HEK293 (cell line): ENCODE results near the gene FOXC1.

ENCODE experiments used
- IKZF3 ChIP-seq: fragments of 450-650 bp; IDR thresholded peaks from 2 replicates; pipeline ENCODE4 v1.5.0; 2018; ENCODE audit warnings: missing biosample characterization, mild to moderate bottlenecking, missing genetic modification characterization, moderate library complexity
- ZBTB1 ChIP-seq: fragments of 450-650 bp; formaldehyde crosslinking; IDR thresholded peaks from 2 replicates; pipeline ENCODE4 v1.5.1; 2016; ENCODE audit warnings: missing biosample characterization, missing genetic modification characterization
- ZNF133 ChIP-seq: fragments of 450-650 bp; formaldehyde crosslinking; IDR thresholded peaks from 2 replicates; pipeline ENCODE4 v1.5.1; 2016; ENCODE audit warnings: missing biosample characterization, missing genetic modification characterization
- ZNF202 ChIP-seq: fragments of 450-650 bp; formaldehyde crosslinking; IDR thresholded peaks from 2 replicates; pipeline ENCODE4 v1.5.1; 2016; ENCODE audit warnings: missing biosample characterization, missing genetic modification characterization, borderline replicate concordance
- ZNF416 ChIP-seq: fragments of 450-650 bp; formaldehyde crosslinking; IDR thresholded peaks from 2 replicates; pipeline ENCODE4 v1.5.1; 2016; ENCODE audit warnings: missing biosample characterization, missing genetic modification characterization
- ZNF555 ChIP-seq: fragments of 450-650 bp; formaldehyde crosslinking; conservative IDR thresholded peaks from 2 replicates; pipeline ENCODE4 v1.5.1; 2017; ENCODE audit warnings: missing biosample characterization, mild to moderate bottlenecking, missing genetic modification characterization, inconsistent platforms
- TF ChIP-seq, protein P1 (sequence below): fragments of 450-650 bp; formaldehyde crosslinking; IDR thresholded peaks from 2 replicates; pipeline ENCODE4 v1.5.1; 2016; ENCODE audit warnings: missing biosample characterization, missing genetic modification characterization
- TF ChIP-seq, protein P2 (sequence below): fragments of 450-650 bp; formaldehyde crosslinking; IDR thresholded peaks from 2 replicates; pipeline ENCODE4 v1.5.1; 2016; ENCODE audit warnings: missing biosample characterization, missing genetic modification characterization
- TF ChIP-seq, protein P3 (sequence below): fragments of 450-650 bp; formaldehyde crosslinking; IDR thresholded peaks from 2 replicates; pipeline ENCODE4 v1.5.1; 2017; ENCODE audit warnings: missing biosample characterization, missing genetic modification characterization
- TF ChIP-seq, protein P4 (sequence below): fragments of 450-650 bp; formaldehyde crosslinking; IDR thresholded peaks from 2 replicates; pipeline ENCODE4 v1.5.1; 2016; ENCODE audit warnings: missing biosample characterization, missing genetic modification characterization

DNA sequence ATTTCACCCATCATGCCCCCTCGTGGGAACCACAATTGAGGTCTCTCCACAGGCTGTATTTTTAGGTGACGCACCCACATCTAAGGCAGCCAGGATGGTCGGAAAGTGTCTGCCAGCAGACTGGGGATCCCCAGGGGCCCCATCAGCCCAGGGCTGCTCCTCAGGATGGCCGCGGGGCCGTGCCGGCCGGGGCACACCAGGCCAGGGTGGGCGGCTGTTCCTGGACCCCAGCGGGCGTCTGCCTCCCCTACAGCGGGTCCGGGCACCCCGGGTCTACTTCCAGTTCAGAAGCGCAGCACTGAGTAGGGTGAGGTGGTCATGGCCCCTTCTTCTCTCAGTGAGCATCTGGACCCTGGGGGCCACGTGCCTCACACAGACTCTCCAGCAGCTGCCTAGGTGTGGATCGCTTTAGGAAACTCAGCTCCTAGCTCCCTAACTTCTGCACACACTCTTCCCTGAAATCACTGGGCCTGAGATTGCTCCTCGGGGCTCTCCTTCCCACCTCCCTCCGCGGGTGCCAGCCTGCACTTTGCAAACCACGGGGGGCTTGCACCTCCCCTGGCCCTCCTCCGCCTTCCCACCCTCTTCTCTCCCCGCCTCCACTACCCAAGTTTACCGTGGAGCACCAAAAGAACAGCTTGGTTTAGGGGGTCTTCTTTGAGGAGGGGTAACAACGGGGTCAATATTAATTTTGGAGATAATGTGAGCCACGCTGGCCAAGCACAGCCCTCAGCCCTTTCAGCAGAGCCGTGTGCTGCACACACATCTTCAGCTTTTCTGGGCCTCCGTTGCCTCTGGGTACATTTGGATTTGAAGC is 14.2 kb upstream of the FOXC1 start:
- TF ChIP-seq ZNF133 (tag by site-specific recombination) (no peak), ZNF555 (tag by site-specific recombination) (no peak), ZNF416 (tag by site-specific recombination) (no peak), IKZF3 (tag by site-specific recombination) (no peak), ZBTB1 (tag by site-specific recombination) (no peak), ZNF202 (tag by site-specific recombination) (no peak)
- TF ChIP-seq, protein P1, sequence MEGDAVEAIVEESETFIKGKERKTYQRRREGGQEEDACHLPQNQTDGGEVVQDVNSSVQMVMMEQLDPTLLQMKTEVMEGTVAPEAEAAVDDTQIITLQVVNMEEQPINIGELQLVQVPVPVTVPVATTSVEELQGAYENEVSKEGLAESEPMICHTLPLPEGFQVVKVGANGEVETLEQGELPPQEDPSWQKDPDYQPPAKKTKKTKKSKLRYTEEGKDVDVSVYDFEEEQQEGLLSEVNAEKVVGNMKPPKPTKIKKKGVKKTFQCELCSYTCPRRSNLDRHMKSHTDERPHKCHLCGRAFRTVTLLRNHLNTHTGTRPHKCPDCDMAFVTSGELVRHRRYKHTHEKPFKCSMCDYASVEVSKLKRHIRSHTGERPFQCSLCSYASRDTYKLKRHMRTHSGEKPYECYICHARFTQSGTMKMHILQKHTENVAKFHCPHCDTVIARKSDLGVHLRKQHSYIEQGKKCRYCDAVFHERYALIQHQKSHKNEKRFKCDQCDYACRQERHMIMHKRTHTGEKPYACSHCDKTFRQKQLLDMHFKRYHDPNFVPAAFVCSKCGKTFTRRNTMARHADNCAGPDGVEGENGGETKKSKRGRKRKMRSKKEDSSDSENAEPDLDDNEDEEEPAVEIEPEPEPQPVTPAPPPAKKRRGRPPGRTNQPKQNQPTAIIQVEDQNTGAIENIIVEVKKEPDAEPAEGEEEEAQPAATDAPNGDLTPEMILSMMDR (tag by site-specific recombination): no peak
- TF ChIP-seq, protein P2, sequence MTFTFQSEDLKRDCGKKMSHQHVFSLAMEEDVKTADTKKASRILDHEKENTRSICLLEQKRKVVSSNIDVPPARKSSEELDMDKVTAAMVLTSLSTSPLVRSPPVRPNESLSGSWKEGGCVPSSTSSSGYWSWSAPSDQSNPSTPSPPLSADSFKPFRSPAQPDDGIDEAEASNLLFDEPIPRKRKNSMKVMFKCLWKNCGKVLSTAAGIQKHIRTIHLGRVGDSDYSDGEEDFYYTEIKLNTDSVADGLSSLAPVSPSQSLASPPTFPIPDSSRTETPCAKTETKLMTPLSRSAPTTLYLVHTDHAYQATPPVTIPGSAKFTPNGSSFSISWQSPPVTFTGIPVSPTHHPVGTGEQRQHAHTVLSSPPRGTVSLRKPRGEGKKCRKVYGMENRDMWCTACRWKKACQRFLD (tag by site-specific recombination): no peak
- TF ChIP-seq, protein P3, sequence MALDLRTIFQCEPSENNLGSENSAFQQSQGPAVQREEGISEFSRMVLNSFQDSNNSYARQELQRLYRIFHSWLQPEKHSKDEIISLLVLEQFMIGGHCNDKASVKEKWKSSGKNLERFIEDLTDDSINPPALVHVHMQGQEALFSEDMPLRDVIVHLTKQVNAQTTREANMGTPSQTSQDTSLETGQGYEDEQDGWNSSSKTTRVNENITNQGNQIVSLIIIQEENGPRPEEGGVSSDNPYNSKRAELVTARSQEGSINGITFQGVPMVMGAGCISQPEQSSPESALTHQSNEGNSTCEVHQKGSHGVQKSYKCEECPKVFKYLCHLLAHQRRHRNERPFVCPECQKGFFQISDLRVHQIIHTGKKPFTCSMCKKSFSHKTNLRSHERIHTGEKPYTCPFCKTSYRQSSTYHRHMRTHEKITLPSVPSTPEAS: no peak
- TF ChIP-seq, protein P4, sequence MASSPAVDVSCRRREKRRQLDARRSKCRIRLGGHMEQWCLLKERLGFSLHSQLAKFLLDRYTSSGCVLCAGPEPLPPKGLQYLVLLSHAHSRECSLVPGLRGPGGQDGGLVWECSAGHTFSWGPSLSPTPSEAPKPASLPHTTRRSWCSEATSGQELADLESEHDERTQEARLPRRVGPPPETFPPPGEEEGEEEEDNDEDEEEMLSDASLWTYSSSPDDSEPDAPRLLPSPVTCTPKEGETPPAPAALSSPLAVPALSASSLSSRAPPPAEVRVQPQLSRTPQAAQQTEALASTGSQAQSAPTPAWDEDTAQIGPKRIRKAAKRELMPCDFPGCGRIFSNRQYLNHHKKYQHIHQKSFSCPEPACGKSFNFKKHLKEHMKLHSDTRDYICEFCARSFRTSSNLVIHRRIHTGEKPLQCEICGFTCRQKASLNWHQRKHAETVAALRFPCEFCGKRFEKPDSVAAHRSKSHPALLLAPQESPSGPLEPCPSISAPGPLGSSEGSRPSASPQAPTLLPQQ (tag by site-specific recombination): no peak
